Sigmoid colon (tissue), 7 donors: ENCODE measurements around the gene KCNJ10. TPM values are rescaled to one million over a fixed set of nuclear protein-coding genes. Genes with fewer than 3 reads are reported as not detected.

Experiments used
- DNase-seq: peaks from one replicate; pipeline ENCODE4 v3.0.0-alpha.2; 2019
- H3K27ac ChIP-seq, 4 donors: fragments of 200-600 bp; sonication (generic); one replicate each; pipeline ENCODE4 v1.5.1; 2016 to 2019; ENCODE audit warnings: mild to moderate bottlenecking in 1 of 4
- H3K27me3 ChIP-seq, 3 donors: fragments of 200-600 bp; sonication (generic); one replicate each; pipeline ENCODE4 v1.5.1; 2019; ENCODE audit warnings: mild to moderate bottlenecking in 1 of 3
- H3K36me3 ChIP-seq, 4 donors: fragments of 200-600 bp; sonication (generic); one replicate each; pipeline ENCODE4 v1.5.1; 2016 to 2019
- H3K4me1 ChIP-seq, 4 donors: fragments of 200-600 bp; sonication (generic); one replicate each; pipeline ENCODE4 v1.5.1; 2017 to 2019
- H3K4me3 ChIP-seq, 4 donors: fragments of 200-600 bp; sonication (generic); one replicate each; pipeline ENCODE4 v1.5.1; 2017 to 2019; ENCODE audit warnings: mild to moderate bottlenecking in 2 of 4, moderate library complexity in 1 of 4
- H3K9me3 ChIP-seq, 4 donors: fragments of 200-600 bp in 3 of 4; sonication (generic) in 3 of 4; one replicate each; pipeline versions ENCODE4 v1.5.1 to v1.6.1; 2013 to 2019
- EP300 ChIP-seq, 4 donors: sonication (generic); formaldehyde crosslinking; IDR thresholded peaks; one replicate each; pipeline ENCODE4 v1.6.1; 2017; ENCODE audit warnings: antibody characterized with exemption in 4 of 4
- POLR2A ChIP-seq, 2 donors: fragments of 450-650 bp; IDR thresholded peaks; one replicate each; pipeline ENCODE4 v1.6.1; 2016; ENCODE audit warnings: antibody characterized with exemption in 2 of 2, mild to moderate bottlenecking in 2 of 2, moderate library complexity in 2 of 2
- POLR2AphosphoS5 ChIP-seq, 4 donors: sonication (generic); formaldehyde crosslinking; IDR thresholded peaks; one replicate each; pipeline ENCODE4 v1.6.1; 2017; ENCODE audit warnings: antibody characterized with exemption in 4 of 4
- WGBS, 2 donors: extraction: QIAGEN DNeasy Blood & Tissue Kit; methylation state at CpG; one replicate each; pipeline ENCODE4 v1.1.7; 2013; 5-methylcytosine and 5-hydroxymethylcytosine counted together
- intact Hi-C: fragments of 100-400 bp; cut with DNase I; formaldehyde crosslinking; loops from one replicate; pipeline ENCODE4 v1.15.1; 2023
- polyA plus RNA-seq, 3 donors: library from polyadenylated mRNA; stranded (reverse); fragments of 200-250 nt; gene quantifications; one replicate each; pipeline ENCODE4 v1.2.3, GENCODE V29; 2013
- total RNA-seq, 4 donors: library from RNA; depleted of rRNA; stranded (reverse); fragments of >200 nt; gene quantifications; one replicate each; pipeline ENCODE4 v1.1.0, GENCODE V29; 2016
- TF ChIP-seq, protein P1 (sequence below), 4 experiments: fragments of 450-650 bp in 3 of 4; fragments of 200-600 bp in 1 of 4; IDR thresholded peaks; one replicate each; pipeline ENCODE4 v1.5.1; 2016 to 2019; ENCODE audit warnings: antibody characterized with exemption in 4 of 4, mild to moderate bottlenecking in 3 of 4, moderate library complexity in 2 of 4
- donor health status: healthy with polysubstance abuse.
- donor health status: Bipolar disorder and iron deficiency.
- donor health status: healthy.

The KCNJ10 gene
- total and polyA plus RNA-seq, 7 donors, result 0.23 to 1.3 (median 0.31) TPM; not detected in 3

DNA sequence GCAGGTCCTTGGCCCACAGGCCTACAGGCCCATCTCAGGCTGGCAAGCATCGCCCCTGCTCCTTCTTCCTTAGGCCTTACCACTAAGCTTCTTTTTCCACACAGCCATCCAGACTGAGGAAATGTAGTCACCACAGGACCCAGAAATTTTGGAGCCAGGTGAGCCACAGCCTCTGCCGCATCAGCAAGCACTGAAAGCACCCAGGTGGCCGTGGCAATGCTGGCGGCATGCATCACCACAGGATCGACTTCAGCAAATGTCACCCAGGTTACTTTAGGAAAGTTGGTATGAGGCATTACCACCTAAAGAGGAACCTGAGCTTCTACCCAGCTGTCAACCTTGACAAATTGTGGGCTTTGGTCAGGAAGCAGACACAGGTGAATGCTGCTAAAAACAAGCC lies 49.8 kb downstream of the KCNJ10 start:
- DNase-seq, result no peak
- Histone ChIP-seq H3K9me3 (no peaks in the 10 kb centered on the region), H3K36me3 (no peaks in the 10 kb centered on the region), H3K27me3 (no peaks in the 10 kb centered on the region), H3K4me3 (no peak overlapping the region), H3K4me1 (peaks cover 0 to 28% (median 24%) of the 10 kb centered on the region in 4 donors), H3K27ac (peak overlapping the region in 1 of 4 donors; percentile 67)
- 75 to 92% methylated on average over 5 of the region's 5 CpGs for WGBS, 2 donors
- TF ChIP-seq POLR2A (IDR thresholded peaks at IDR 0.05) (no peak), POLR2AphosphoS5 (IDR thresholded peaks at IDR 0.05) (no peak), EP300 (IDR thresholded peaks at IDR 0.05) (no peak)
- TF ChIP-seq, protein P1, sequence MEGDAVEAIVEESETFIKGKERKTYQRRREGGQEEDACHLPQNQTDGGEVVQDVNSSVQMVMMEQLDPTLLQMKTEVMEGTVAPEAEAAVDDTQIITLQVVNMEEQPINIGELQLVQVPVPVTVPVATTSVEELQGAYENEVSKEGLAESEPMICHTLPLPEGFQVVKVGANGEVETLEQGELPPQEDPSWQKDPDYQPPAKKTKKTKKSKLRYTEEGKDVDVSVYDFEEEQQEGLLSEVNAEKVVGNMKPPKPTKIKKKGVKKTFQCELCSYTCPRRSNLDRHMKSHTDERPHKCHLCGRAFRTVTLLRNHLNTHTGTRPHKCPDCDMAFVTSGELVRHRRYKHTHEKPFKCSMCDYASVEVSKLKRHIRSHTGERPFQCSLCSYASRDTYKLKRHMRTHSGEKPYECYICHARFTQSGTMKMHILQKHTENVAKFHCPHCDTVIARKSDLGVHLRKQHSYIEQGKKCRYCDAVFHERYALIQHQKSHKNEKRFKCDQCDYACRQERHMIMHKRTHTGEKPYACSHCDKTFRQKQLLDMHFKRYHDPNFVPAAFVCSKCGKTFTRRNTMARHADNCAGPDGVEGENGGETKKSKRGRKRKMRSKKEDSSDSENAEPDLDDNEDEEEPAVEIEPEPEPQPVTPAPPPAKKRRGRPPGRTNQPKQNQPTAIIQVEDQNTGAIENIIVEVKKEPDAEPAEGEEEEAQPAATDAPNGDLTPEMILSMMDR (IDR thresholded peaks at IDR 0.05), result no peak
- intact Hi-C loops, result no loop called here

DNA sequence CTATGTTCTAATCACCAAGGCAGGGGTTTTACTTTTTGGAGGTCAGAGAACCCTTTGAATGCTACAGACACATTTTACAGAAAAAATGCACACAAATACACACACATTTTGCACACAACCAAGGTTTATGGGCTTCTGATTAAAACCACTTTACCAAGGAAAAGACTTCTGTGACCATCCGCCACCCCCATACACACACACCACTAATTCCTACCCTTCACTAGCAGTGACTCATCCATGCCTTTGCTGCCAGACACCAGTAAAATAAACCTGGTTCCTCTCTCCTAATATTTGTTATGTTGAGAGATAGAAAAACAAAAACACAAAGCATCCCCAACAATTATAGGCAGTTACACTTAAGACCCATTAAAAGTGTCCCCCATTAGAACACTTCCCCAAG lies 51.1 kb downstream of the KCNJ10 start:
- WGBS, 2 donors, result 79 to 87% methylated on average over 1 of the region's 1 CpG
- TF ChIP-seq POLR2A (IDR thresholded peaks at IDR 0.05) (no peak), POLR2AphosphoS5 (IDR thresholded peaks at IDR 0.05) (no peak), EP300 (IDR thresholded peaks at IDR 0.05) (no peak)
- TF ChIP-seq, protein P1 (IDR thresholded peaks at IDR 0.05), result no peak
- intact Hi-C loops, result no loop called here
- Histone ChIP-seq H3K27ac (peak overlapping the region in 3 of 4 donors; percentile 37 to 67 (median 54)), H3K9me3 (no peaks in the 10 kb centered on the region), H3K36me3 (no peaks in the 10 kb centered on the region), H3K27me3 (no peaks in the 10 kb centered on the region), H3K4me3 (no peak overlapping the region), H3K4me1 (peaks cover 0 to 26% (median 17%) of the 10 kb centered on the region in 4 donors)
- no peak for DNase-seq

DNA sequence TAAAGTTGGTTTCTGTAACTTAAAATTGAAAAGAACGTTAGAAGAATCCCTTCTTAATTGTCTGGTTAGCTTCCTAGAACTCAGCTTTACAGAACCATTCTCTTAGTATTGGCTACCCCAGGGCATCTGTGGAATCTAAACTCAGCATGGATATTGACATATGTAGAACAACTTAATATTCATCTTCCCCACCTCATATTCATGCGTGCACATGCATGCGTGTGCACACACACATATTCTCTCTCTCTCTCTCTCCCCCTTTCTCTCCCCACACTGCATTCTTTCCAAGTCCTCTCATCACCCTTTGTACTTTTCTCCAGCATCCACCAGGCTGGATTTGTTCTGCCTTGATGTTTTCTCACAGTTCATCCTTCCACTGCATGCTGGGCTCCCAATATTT lies 51.6 kb downstream of the KCNJ10 start:
- TF ChIP-seq POLR2A (IDR thresholded peaks at IDR 0.05) (no peak), POLR2AphosphoS5 (IDR thresholded peaks at IDR 0.05) (no peak), EP300 (IDR thresholded peaks at IDR 0.05) (no peak)
- TF ChIP-seq, protein P1 (IDR thresholded peaks at IDR 0.05), result no peak
- DNase-seq, result no peak
- Histone ChIP-seq H3K36me3 (no peaks in the 10 kb centered on the region), H3K9me3 (no peaks in the 10 kb centered on the region), H3K4me3 (no peak overlapping the region), H3K27ac (peak overlapping the region in 3 of 4 donors; percentile 37 to 67 (median 54)), H3K4me1 (peaks cover 0 to 25% (median 15%) of the 10 kb centered on the region in 4 donors), H3K27me3 (no peaks in the 10 kb centered on the region)
- 87 to 93% methylated on average over 3 of the region's 3 CpGs for WGBS, 2 donors
- intact Hi-C loops, result no loop called here

DNA sequence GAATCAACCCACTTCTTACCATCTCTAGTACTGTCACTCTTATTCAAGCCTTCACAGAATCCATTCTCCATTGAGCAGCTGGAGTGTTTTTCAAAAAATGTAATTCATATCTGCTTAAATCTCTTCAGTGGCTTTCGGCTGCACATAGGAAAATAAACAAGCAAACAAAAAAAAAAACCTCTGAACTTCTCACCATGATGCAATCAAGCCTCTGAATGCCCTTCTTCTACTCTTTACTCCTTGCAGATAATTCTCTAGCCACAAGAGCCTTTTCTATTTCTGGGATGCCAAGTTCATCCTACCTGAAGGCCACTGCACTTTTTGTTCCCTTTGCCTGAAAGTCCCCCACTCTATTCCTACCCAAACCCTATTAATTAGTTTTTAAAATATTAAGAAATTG lies 52.4 kb downstream of the KCNJ10 start:
- H3K27ac ChIP-seq, result no peak overlapping the region
- 75 to 87% methylated on average over 1 of the region's 1 CpG for WGBS, 2 donors
- intact Hi-C loops, result no loop called here
- H3K36me3 ChIP-seq, result no peaks in the 10 kb centered on the region
- no peak for DNase-seq
- no peaks in the 10 kb centered on the region for H3K9me3 ChIP-seq
- H3K4me1 ChIP-seq, result peaks cover 0 to 19% (median 15%) of the 10 kb centered on the region in 4 donors
- no peak overlapping the region for H3K4me3 ChIP-seq
- no peak for TF ChIP-seq EP300 (IDR thresholded peaks at IDR 0.05)
- TF ChIP-seq, protein P1 (IDR thresholded peaks at IDR 0.05), result no peak
- TF ChIP-seq POLR2A (IDR thresholded peaks at IDR 0.05), result no peak
- no peak for TF ChIP-seq POLR2AphosphoS5 (IDR thresholded peaks at IDR 0.05)
- no peaks in the 10 kb centered on the region for H3K27me3 ChIP-seq

DNA sequence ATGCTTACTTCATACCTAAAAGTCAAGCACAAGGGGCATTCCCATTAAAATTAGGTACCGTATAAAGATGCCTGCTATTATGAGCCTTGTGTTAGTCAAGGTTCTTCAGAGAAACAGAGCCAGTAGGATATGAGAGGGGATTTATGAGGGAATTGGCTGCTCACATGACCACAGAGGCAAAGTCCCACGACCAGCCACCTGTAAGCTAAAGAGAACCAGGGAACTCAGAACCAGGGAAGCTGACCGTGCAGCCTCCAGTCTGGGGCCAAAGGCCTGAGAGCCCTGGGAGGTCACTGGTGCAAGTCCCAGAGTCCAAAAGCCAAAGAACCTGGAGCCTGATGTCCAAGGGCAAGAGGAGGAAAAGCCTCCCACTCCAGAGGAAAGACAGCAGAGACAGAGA lies 58.2 kb downstream of the KCNJ10 start:
- 33 to 59% methylated on average over 3 of the region's 3 CpGs for WGBS, 2 donors
- H3K27me3 ChIP-seq, result no peaks in the 10 kb centered on the region
- no peak overlapping the region for H3K27ac ChIP-seq
- no peaks in the 10 kb centered on the region for H3K9me3 ChIP-seq
- intact Hi-C loops, result no loop called here
- no peaks in the 10 kb centered on the region for H3K4me1 ChIP-seq
- TF ChIP-seq POLR2A (IDR thresholded peaks at IDR 0.05) (no peak), EP300 (IDR thresholded peaks at IDR 0.05) (no peak), POLR2AphosphoS5 (IDR thresholded peaks at IDR 0.05) (no peak)
- TF ChIP-seq, protein P1 (IDR thresholded peaks at IDR 0.05), result no peak
- DNase-seq, result no peak
- no peak overlapping the region for H3K4me3 ChIP-seq
- H3K36me3 ChIP-seq, result peaks cover 0 to 3% (median 0%) of the 10 kb centered on the region in 4 donors
